ENCODE data around the gene SYNGR1. TPM values are rescaled to one million over a fixed set of nuclear protein-coding genes. Genes with fewer than 3 reads are reported as not detected.

The SYNGR1 gene
- total and polyA plus RNA-seq, 2 of the 8 experiments (the other 6 are each of a cell fraction or from before 2014, with no cell fraction given) = 32.5 to 84.7 TPM

GRCh38 chr22:39384750-39385480 is 35.1 kb downstream of the SYNGR1 start (continued):
- TF ChIP-seq CHD7 (IDR thresholded peaks at IDR 0.05; ENCODE audit: insufficient replicate concordance, low read length) (no peak), JUND (IDR thresholded peaks at IDR 0.05; ENCODE audit: low read length) (0 out of 2 replicates have a peak, but pooled peaks have one; percentile 18), TAF1 (IDR thresholded peaks at IDR 0.05; ENCODE audit: low read depth, low read length) (no peak), GABPA (IDR thresholded peaks at IDR 0.05; ENCODE audit: borderline replicate concordance, insufficient read depth, low read length) (no peak), JUN (IDR thresholded peaks at IDR 0.05; ENCODE audit: low read depth, low read length) (no peak), CHD2 (IDR thresholded peaks at IDR 0.05; ENCODE audit: low read length) (no peak), RBBP5 (IDR thresholded peaks at IDR 0.05; ENCODE audit: borderline replicate concordance, low read depth, low read length) (no peak), CBX5 (IDR thresholded peaks at IDR 0.05; ENCODE audit: low read depth, low read length) (no peak), ZNF274 (IDR thresholded peaks at IDR 0.05; ENCODE audit: borderline replicate concordance, extremely low read depth, low read length) (no peak)
